GM20431 (cell line): ENCODE results near the gene HOXB9.

ENCODE experiments used
- in situ Hi-C: fragments of 300-500 bp; cut with MseI, MboI; formaldehyde crosslinking; loops from one replicate; pipeline ENCODE4 v1.15.0; 2020; ENCODE audit warnings: low sequenced_read_pairs; ENCODE audit not compliant: unreplicated experiment

HOXB9 gene

DNA sequence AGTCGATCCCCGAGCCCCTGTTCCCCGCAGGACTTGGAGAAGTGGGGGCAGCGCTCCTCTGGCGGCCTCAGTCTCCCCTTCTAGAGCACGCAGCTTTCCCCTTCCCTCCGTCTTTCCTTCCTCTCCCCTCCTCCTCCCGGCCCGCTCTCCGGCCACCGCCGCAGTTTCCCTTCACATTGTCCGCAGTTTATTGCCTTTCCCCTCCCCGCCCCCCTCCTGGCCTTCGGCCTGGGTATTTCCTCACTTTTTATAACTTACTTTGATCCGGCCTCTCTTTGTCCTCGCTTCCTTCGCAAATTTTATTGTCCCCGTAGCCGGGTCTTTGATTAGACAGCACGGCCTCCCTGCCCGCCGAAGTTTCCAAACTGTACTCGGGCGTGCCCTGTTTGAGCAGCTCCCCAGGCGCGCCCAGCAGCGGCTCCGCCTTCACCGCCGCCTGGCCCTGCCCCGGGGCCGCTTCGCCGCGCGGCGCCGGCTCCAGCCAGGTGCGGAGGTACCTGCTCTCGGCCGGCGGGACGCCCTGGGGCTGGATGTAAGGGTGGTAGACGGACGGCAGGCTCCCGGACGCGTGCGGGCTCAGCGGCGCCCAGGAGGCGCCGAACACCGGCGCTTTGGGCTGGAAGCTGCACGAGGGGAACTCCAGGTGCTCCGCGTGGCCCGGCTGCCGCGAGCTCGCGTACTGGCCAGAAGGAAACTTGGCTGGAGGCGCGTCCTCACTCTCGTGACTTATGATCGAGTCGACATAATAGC is 488 bp downstream of the HOXB9 start:
- in situ Hi-C loops = no loop called here

GRCh38 chr17:48624544-48625494 is 1.3 kb downstream of the HOXB9 start:
- in situ Hi-C loops = no loop called here

- in situ Hi-C loops = no loop called here
These were observed 2.0 kb downstream of the HOXB9 start for GRCh38 chr17:48624118-48624517.

- in situ Hi-C loops = no loop called here
These were observed 2.6 kb downstream of the HOXB9 start for GRCh38 chr17:48623583-48623982.

GRCh38 chr17:48622857-48623256 is 3.3 kb downstream of the HOXB9 start:
- in situ Hi-C loops = no loop called here

DNA sequence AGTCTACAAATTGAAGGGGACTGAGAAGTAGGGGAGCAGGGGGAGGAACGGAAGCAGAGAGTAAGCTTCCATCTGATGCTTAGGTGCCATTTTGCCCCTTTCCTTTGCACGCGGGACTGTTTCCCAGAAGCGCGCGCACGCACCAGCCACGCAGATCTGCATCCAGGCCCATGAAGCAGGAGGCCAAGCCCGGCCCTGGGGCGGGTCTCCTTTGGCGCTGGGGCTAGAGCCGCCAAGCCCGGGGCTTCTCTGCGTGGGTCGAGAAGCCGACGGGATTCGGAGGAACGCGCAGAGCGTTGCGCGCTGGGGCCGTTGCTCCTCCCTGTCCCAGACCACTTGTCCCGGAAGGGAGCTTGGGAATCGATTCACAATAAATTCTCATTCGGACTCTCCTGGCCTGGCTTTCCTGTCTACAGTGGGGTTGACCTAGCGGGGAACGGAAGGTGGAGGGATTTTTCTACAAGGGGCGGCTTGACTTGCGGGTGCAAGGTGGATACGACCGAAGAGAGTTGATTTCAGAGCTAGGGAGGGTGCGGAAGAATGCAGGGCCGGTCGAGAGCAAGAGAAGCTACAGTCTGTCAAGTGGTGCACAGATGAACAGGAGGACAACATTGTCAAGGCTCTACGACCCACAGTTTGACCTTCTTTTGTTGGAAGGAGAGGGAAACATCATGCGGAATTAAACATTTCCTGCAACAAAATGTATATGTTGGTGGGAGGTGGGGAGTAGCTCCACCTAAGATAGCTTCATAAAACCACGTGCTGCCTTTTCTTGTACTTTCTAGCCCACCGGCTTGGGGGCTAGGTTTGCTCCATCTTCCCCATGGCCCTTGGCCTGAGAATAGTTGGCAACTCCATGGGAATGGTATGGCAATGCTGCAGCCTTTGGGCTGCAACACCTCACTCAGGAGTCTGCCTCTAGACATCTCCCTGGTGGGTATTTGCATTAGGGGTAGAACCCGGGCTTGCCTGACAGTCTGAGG is 4.5 kb downstream of the HOXB9 start:
- in situ Hi-C loops = no loop called here

- in situ Hi-C loops = no loop called here
These were observed 5.6 kb downstream of the HOXB9 start for GRCh38 chr17:48620461-48621139.

DNA sequence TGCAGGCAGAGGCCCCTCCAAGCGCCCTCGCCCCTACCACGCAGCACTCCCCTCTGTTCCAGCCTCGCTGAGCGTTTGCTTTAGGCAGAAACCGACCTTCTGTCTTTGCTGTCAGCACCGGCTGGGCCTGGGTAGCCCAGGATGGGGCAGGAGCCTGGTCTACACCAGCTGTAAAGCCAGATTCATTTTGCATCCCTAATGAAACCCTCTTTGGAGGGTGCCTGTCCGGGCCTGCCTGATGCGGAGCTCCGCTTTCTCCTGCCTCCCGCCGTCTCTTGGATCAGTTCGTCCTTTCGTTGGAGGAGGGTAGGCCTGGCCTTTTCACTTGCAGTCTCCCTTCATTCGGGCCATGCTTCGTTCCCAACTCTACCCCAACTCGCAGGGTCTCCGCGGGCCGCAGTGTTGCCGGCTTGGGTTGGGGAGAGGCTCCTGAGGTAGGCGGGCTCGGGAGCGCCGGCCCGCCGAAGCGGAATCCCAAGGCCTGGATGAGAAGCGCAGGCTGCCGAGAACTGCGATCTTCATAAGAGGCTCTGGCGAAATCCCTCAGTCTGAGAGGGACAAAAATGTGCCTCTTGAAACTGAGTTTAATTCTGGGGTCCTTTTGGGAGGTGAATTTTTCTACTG is 6.2 kb downstream of the HOXB9 start:
- in situ Hi-C loops = no loop called here

GRCh38 chr17:48618256-48618896 is 7.8 kb downstream of the HOXB9 start:
- in situ Hi-C loops = no loop called here

- in situ Hi-C loops = no loop called here
These were observed 8.5 kb downstream of the HOXB9 start for GRCh38 chr17:48617471-48618255.

DNA sequence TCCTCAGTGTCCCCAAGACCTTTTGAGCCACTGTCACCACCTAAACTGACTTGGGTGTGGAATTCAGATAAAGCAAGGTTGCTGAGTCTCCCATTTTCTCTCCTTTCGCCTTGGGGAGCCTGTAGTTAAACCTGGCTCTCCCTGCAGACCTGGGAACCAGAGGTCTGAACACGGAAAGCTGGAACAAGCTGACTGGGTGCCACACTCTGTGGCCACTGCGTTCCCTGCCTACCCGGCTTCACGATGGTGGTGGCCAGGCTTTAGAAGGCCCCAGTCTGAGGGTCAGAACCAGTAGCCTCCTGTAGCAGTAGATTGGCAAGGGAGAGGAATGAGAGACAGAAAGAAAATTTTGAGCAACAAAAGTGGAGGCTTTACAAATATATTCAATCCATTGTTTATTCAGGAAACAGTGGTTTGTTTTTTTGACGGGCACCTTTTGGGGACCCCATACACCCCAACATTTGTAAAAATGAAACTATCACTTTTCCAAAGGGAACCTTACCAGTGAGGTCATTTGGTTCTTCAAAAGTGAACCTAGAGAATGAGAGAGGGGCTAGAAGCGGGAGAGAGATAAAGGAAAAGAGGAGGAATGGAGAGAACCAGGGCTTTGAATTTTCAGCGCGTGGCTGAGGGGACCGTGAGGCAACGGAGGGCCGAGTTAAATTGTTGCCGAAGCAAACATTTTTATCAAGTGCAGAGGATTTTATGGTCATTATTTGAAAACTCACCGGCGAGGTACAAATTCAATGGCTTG is 9.3 kb downstream of the HOXB9 start:
- in situ Hi-C loops = no loop called here

DNA sequence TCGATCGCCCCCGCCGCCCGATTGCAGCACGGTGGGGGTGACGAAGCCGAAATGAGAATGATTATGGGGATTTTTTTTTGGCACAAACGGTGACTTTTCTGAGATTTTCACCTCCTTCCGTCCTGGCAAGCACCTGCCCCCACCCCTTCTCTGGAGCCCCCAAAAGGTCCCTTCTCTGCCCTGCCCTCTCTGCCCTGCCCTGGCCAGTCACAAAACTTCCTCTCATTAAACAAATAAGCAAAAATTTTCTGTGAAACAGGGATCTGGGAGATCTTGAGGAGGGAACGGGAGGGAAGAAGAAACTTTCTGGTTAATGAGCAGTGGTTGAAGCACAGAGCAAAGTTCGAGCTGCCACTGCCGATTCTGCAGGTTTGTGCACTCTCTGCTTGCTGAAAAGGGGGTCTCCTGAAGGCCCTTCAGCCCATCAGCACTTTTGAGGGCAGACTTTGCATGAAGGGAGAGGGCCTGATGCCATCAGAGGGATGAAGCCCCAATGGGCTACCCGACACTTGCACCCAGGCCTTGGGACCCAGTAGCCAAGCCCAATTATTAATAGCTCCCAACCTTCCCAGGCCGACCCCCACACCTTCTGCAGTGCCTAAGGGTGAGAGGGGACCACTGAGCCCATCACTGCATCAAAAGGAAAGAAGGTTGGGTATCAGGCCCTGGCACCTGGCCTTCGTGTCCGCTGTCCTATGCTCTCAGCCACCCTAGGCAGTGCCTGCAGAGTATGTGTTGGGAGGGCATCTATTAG is 10.0 kb downstream of the HOXB9 start:
- in situ Hi-C loops = no loop called here

DNA sequence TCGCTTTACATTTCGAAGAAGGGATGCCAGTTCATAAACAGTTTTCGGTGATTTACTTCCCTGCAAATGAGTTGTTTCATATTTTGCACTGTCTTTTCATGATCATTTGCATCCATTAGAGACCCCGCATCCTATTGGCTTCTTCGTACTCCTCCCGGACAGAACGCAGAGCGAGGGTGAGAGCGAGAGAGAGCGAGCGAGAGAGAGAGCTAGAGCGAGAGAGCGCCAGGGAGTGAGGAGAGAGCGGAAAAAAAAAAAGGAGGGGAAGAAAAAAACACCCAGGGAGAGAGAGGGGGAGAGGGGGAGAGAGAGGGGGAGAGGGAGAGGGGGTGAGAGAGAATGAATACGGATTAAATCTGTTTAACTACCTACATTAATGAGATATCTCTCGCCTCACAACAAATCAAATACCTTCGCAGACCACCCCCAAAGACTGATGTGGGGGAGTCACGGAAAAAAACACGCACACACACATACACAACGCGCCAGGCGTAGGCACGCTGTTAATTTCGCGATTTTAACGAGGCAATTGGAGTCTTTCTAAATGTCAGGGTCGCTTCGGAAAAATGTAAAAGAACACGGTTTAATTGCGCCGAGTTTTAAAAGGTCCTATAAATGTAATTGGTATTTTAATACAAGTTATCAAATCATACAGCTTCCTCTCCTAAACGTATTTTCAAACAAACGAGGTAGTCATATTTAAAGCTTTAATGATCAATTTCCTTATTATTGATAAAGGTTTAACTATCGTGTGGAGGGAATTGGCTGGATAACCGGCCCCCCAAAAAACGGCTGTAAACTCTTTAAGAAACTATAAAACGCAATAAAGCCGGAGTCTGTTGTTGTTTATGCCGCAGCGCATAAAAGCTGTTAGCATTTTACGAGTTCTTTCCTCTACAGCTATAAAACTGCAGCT is 10.9 kb downstream of the HOXB9 start, which contains the start of gene HOXB8:
HOXB8 (minus strand) TSS at position 246 of the 916 bp plus-strand sequence. CDS start 588 bp downstream, outside the sequence.
- in situ Hi-C loops = no loop called here

DNA sequence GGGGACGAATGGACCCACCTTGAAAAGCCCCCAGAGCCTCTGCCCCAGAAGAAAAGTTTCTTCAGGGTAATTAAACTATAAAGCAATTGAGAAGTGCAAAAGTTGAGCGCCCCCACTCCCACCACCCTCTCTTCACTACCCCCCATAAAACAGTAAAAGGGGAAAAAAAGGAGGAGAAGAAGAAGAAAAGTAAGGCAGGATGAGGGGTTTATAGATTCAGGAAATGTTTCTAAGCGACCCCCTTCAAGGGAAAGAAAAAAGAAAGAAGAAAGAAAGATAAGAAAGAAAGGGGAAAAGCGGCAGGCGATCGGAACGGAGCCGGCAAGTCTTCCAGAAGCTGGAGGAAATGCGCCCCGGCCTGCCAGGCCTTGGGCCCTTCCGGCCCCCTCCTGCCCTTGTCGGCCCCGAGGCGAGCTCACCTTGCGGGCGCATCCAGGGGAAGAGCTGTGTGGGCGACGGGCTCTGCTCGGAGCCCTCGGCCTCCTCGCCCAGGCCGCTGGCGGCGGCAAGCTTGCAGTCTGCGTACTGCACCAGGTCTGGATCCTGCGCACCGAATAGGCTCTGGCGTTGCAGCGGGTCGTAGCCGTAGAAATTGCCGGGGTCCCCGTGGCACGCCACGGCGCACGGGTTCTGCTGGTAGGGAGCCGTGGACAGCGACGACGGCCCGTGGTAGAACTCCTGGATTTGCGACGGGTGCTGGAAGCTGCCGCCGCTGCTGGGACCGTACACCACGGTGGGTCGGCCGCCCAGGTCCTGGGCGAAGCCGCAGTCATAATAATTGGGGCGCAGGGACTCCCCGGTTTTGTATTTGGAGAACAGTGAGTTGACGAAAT is 12.1 kb downstream of the HOXB9 start:
- in situ Hi-C loops = no loop called here
